ENCODE data around the gene TMEM139. TPM values are rescaled to one million over a fixed set of nuclear protein-coding genes. Genes with fewer than 3 reads are reported as not detected.

Gene TMEM139
- total RNA-seq, 2 donors from 2014 or later = 18.4 to 27.2 TPM

- Histone ChIP-seq H3K27me3 (no peaks in the 10 kb centered on the region), H3K4me1 (peaks cover 8% of the 10 kb centered on the region), H3K36me3 (no peaks in the 10 kb centered on the region), H3K27ac (no peak overlapping the region), H3K4me3 (no peak overlapping the region), H3K9ac (ENCODE audit: low read depth in 2 of 2, low read length in 2 of 2) (peak overlapping the region in 1 of 2 donors; percentile 51), H3K9me3 (no peaks in the 10 kb centered on the region)
- no peak for DNase-seq
- no peak for TF ChIP-seq CTCF (IDR thresholded peaks at IDR 0.05)
- intact Hi-C loops (cut with DNase I) = no loop called here
Observed at GRCh38 chr7:143280160-143280559, 4.6 kb upstream of the TMEM139 start.

- no peak overlapping the region for H3K27ac ChIP-seq
- intact Hi-C loops (cut with DNase I) = no loop called here
- H3K9ac ChIP-seq (ENCODE audit: low read depth in 2 of 2, low read length in 2 of 2) = no peak overlapping the region
- no peaks in the 10 kb centered on the region for H3K27me3 ChIP-seq
- H3K4me1 ChIP-seq = peaks cover 8% of the 10 kb centered on the region
- H3K4me3 ChIP-seq = no peak overlapping the region
- H3K9me3 ChIP-seq = no peaks in the 10 kb centered on the region
- no peak for TF ChIP-seq CTCF (IDR thresholded peaks at IDR 0.05)
- no peaks in the 10 kb centered on the region for H3K36me3 ChIP-seq
- no peak for DNase-seq
Observed at GRCh38 chr7:143280566-143280965, 4.2 kb upstream of the TMEM139 start.

GRCh38 chr7:143281529-143281928 is 3.2 kb upstream of the TMEM139 start:
- DNase-seq = no peak
- Histone ChIP-seq H3K9me3 (no peaks in the 10 kb centered on the region), H3K9ac (ENCODE audit: low read depth in 2 of 2, low read length in 2 of 2) (no peak overlapping the region), H3K4me3 (no peak overlapping the region), H3K4me1 (peaks cover 8% of the 10 kb centered on the region), H3K27ac (no peak overlapping the region), H3K27me3 (no peaks in the 10 kb centered on the region), H3K36me3 (no peaks in the 10 kb centered on the region)
- no peak for TF ChIP-seq CTCF (IDR thresholded peaks at IDR 0.05)
- intact Hi-C loops (cut with DNase I) = no loop called here

GRCh38 chr7:143282124-143282523 is 2.6 kb upstream of the TMEM139 start:
- H3K9ac ChIP-seq (ENCODE audit: low read depth in 2 of 2, low read length in 2 of 2) = no peak overlapping the region
- H3K4me3 ChIP-seq = no peak overlapping the region
- intact Hi-C loops (cut with DNase I) = no loop called here
- H3K27me3 ChIP-seq = no peaks in the 10 kb centered on the region
- TF ChIP-seq CTCF (IDR thresholded peaks at IDR 0.05) = no peak
- no peak for DNase-seq
- peaks cover 8% of the 10 kb centered on the region for H3K4me1 ChIP-seq
- no peak overlapping the region for H3K27ac ChIP-seq
- H3K36me3 ChIP-seq = no peaks in the 10 kb centered on the region
- H3K9me3 ChIP-seq = no peaks in the 10 kb centered on the region

GRCh38 chr7:143283381-143283780 is 1.4 kb upstream of the TMEM139 start:
- no peaks in the 10 kb centered on the region for H3K9me3 ChIP-seq
- DNase-seq = peak; percentile 61
- intact Hi-C loops (cut with DNase I) = no loop called here
- no peak for TF ChIP-seq CTCF (IDR thresholded peaks at IDR 0.05)
- peak overlapping the region; percentile 80 for H3K27ac ChIP-seq
- H3K9ac ChIP-seq (ENCODE audit: low read depth in 2 of 2, low read length in 2 of 2) = peak overlapping the region in 1 of 2 donors; percentile 94
- H3K4me1 ChIP-seq = peaks cover 8% of the 10 kb centered on the region
- no peak overlapping the region for H3K4me3 ChIP-seq
- H3K36me3 ChIP-seq = no peaks in the 10 kb centered on the region
- H3K27me3 ChIP-seq = no peaks in the 10 kb centered on the region

GRCh38 chr7:143285470-143285778 is 666 bp downstream of the TMEM139 start:
- Histone ChIP-seq H3K4me1 (peaks cover 4% of the 10 kb centered on the region), H3K9ac (ENCODE audit: low read depth in 2 of 2, low read length in 2 of 2) (peak overlapping the region; percentile 46 to 94), H3K27me3 (no peaks in the 10 kb centered on the region), H3K4me3 (peak overlapping the region; percentile 5), H3K36me3 (no peaks in the 10 kb centered on the region), H3K27ac (peak overlapping the region; percentile 80), H3K9me3 (no peaks in the 10 kb centered on the region)
- no peak for TF ChIP-seq CTCF (IDR thresholded peaks at IDR 0.05)
- intact Hi-C loops (cut with DNase I) = no loop called here
- DNase-seq = peak; percentile 81

Data from colonic mucosa (tissue), 4 donors.